CD1c-positive myeloid dendritic cell (primary cell): ENCODE data around the gene DIO1.
"Not testable (repeated sequence)": the region's sequence is repeated elsewhere in the genome, so short reads cannot be mapped to it uniquely, and the experiment has no call there.

ENCODE experiments used
- DNase-seq: peaks from one replicate; pipeline ENCODE4 v3.0.0-alpha.2; 2016; ENCODE audit errors: extremely low spot score

Gene DIO1

GRCh38 chr1:53893999-53894636, at the start of gene DIO1:
DIO1 (plus strand) TSS chr1:53894187; CDS start chr1:53894211, 24 bp downstream.
- DNase-seq, result no peak

DNA sequence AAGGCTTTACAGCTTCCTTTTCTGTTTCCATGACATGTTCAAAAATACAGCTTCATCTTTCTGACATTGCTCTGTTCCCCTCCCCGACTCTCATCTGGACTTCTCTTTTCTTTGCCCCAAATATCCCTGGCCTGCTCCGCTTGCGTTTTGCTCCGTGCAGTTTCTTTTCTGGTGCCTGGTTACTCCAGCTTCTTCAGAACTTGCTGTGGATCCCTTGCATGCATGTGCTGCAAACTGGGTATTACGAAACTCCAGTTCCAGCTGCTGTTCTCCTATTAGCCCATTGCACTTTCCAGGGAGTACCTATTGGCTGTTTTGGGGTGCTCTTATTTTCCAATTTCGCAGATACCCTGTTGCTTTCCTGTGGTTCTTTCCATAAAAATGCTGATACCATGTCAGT, 46.0 kb upstream of the DIO1 start:
- no peak for DNase-seq

GRCh38 chr1:53850082-53850673, 43.8 kb upstream of the DIO1 start:
- DNase-seq, result no peak

DNA sequence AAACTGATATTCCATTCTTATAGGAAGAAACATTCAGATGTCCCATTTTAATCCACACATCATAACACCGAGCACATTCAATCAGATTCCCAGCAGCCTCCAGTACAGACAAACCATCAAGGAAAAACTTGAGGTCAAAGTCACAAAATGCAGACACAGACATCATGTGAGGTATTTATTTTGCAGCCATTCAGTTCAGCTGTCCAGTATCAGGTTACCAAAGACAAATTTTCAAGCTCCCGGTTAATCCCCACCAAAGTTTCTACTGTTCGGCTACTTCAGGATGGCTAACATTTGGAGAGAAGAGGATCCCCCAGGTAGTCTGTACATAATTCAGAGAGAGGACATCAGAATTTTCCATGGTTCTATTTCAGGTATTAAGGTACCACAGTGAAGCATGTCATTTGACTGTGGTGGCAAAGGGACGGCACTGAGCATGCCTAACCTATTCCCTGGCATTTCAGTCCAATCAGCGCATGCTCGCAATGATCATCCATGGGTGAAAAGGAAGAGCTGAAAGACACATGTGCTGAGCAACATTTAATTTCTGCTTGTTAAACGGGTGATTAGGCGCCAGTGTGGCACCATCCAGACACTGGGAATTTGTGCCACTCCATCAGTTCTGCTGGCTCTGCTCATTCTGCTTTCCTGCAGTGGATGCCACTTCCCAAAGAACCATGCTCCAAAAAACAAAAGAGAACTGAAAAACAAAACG, 42.3 kb upstream of the DIO1 start:
- DNase-seq, result no peak

- peak; percentile 60 for DNase-seq
Measured at GRCh38 chr1:53860967-53861411, 33.0 kb upstream of the DIO1 start.

DNA sequence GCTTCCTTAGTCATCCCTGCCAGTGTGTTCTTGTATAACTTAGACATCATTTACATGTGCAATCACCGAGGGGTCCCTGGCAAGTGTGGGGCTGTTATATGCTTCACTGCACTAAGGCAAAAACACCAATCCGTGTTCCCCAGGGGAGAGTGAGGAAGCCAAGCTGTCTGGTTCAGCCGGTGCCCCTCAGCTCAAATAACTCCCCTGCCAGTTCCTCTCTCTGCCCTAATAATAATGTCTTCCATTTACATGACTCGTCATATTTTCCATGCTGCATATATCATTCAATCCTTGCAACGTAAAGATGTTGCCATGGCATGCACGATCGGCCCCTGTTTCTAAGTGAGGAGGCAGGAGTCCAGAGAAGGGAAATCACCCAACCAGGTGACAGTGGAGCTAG, 31.5 kb upstream of the DIO1 start:
- no peak for DNase-seq

- DNase-seq, result no peak
Measured at GRCh38 chr1:53868565-53868964, 25.4 kb upstream of the DIO1 start.

GRCh38 chr1:53869454-53870117, 24.4 kb upstream of the DIO1 start:
- peak; percentile 48 for DNase-seq

DNA sequence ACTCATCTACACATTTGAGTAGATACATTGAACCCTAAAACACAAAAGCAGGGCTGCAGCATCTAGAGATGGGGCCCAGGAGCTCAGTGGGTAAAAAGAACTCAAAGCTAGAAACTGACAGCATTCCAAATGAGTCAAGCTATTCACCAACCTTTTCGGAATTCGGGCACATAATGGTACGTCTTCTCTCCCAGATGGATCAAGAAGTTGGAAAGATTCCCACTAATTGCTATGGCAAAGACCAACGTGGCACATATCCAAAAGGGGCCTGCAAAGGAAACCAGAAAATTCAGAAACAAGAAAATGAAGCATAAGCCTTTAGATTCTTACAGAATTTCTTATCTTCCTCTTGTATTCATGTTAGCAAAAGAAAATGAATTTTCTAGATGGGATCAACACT, 22.8 kb upstream of the DIO1 start:
- DNase-seq, result no peak

- DNase-seq, result no peak
Measured at GRCh38 chr1:53871773-53872484, 22.1 kb upstream of the DIO1 start.

DNA sequence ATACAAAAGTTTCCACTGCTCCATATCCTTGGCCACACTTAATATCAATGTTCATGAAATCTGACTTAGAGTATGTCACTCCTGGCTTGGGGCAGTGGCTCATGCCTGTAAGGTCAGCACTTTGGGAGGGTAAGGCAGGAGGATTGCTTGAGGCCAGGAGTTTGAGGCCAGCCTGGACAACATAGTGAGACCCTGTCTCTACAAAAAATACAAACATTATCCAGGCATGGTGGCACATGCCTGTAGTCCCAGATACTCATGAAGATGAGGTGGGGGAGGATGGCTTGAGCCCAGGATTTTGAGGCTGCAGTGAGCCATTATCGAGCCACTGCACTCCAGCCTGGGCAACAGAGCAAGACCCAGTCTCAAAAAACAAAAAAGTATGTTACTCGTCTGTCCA, 18.8 kb upstream of the DIO1 start:
- DNase-seq, result not testable (repeated sequence)

GRCh38 chr1:53878492-53879105, 15.4 kb upstream of the DIO1 start:
- DNase-seq, result peak; percentile 67

GRCh38 chr1:53881853-53882252, 12.1 kb upstream of the DIO1 start:
- DNase-seq, result not testable (repeated sequence)

DNA sequence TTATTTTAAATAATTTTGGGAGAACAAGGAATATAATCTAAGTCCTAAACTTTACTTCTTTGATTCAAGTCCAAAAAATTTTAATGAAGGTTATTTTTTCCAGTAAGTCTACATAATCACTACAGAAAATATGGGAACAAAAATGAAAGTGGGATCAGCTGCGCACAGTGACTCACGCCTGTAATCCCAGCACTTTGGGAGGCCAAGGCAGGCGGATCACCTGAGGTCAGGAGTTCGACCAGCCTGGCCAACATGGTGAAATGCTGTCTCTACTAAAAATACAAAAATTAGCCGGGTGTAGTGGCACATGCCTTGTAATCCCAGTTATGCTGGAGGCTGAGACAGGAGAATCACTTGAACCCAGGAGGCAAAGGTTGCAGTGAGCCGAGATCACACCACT, 10.4 kb upstream of the DIO1 start:
- not testable (repeated sequence) for DNase-seq

GRCh38 chr1:53888681-53889080, 5.3 kb upstream of the DIO1 start:
- no peak for DNase-seq

DNA sequence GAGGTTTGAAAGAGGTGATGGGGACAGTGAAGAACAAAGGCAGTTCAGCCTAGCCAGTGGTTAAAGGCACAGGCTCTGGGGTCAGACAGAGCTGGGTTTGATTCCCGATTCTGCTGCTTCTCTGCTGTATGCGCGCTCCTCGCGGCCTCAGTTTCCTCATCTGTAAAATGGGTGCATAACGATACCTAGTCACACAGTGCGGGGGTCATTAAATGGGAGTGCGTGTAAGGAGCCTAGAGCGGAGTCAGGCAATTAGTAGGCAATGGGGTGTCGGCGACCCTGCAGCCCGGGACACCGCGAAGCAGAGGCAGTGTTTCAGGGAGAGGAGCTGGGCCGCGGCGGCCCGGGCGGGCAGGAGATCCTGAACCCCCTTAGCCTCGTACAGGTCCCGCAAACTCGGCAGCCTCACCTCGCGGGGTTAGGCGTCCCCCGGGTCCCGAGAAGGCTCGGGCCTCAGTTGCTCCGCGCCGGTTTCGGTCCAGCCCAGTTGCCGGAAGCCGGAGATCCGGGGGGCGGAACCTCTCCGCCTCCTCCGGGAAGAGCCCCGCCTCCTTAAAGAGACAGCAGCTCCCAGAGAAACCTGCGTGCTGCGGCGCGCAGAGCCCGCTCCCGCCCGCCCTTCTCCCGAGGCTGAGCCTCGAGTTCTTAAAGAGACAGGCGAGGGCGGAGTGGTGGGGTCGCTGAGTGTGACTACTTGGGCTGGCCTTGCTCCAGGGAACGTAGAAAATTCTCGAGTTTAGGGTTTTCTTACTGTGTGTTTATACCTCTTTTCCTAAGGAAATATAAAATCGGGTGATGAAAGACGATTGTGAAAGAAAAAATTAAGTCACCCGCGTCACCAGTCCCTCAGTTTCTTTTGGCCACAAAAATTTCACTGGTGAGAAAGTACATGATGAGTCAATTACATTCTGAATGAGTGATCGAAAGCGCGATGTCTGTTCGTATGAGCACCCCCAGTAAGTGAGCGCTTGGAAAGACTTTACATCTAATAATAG, 4.4 kb upstream of the DIO1 start, which contains the start of gene YIPF1:
YIPF1 (minus strand) TSS at position 494 of the 995 bp plus-strand sequence. CDS start 860 bp downstream, outside the sequence.
- DNase-seq, result peak; percentile 87

GRCh38 chr1:53890522-53890941, 3.5 kb upstream of the DIO1 start:
- no peak for DNase-seq

DNA sequence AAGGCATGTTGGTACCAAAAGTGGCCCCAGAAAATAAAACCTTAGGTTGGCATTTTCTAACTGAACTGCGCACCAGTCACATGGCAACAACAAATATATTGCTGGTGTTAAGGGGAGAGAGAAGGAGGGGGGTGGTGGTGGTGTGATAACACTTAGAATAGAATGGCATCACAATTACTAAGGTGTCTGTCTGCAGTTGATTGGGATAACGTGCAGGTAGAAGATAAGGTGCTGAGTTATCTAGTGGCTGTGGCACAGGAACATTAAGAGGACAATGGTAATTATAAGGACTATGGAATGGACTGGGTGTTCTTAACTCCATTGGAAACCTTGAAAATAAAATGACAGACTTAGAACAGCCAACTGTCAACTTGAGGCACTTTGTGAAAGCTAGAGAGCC, 3.0 kb upstream of the DIO1 start:
- DNase-seq, result no peak

DNA sequence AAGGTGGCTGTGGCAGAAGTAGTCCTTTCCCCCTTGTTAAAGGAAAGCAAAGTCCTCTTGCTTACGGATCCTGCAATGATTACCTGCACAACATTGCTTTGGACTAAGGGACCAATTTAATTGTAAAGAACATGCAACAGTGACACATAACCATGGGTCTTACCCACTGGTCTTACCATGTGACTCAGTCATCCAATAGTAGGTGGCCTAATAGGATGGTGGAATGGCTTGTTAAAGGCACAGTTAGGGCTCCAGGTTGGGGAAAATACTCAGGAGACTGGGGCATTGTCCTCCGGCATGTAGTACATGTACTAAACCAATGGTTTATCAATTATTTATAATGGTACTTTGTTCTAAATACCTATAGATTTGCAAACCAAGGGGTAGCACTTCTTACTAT, 2.3 kb upstream of the DIO1 start:
- no peak for DNase-seq

GRCh38 chr1:53892911-53893310, 1.1 kb upstream of the DIO1 start:
- peak; percentile 94 for DNase-seq
